ENCODE results near the gene NRXN3.

DNA sequence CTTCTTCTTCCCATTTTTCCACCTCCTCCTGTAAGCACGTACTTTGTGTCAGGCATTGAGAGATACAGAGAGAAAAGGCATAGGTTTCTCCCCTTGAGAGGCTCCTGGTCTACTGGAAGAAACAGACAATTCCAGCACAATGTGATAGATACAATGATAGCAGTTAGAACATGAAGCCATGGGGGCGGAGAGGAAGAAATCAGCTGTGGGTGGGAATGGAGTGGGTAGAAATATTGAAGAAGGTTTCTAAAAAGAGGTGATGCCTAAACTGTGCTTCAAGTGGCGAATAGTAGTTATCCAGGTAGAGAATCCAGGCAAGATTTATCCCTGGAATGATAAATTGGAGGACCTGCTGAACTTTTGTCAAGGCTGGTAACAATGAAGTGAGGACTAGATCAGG, 528.8 kb downstream of the NRXN3 start:
- TF ChIP-seq, protein P1, sequence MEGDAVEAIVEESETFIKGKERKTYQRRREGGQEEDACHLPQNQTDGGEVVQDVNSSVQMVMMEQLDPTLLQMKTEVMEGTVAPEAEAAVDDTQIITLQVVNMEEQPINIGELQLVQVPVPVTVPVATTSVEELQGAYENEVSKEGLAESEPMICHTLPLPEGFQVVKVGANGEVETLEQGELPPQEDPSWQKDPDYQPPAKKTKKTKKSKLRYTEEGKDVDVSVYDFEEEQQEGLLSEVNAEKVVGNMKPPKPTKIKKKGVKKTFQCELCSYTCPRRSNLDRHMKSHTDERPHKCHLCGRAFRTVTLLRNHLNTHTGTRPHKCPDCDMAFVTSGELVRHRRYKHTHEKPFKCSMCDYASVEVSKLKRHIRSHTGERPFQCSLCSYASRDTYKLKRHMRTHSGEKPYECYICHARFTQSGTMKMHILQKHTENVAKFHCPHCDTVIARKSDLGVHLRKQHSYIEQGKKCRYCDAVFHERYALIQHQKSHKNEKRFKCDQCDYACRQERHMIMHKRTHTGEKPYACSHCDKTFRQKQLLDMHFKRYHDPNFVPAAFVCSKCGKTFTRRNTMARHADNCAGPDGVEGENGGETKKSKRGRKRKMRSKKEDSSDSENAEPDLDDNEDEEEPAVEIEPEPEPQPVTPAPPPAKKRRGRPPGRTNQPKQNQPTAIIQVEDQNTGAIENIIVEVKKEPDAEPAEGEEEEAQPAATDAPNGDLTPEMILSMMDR (IDR thresholded peaks at IDR 0.05; ENCODE audit: low read depth, low read length, missing input control) = no peak
- TF ChIP-seq EGR1 (IDR thresholded peaks at IDR 0.05; ENCODE audit: low read depth in 2 of 2) (no peak), TAF1 (conservative IDR thresholded peaks at IDR 0.05) (no peak), RAD21 (IDR thresholded peaks at IDR 0.05) (no peak), GABPA (IDR thresholded peaks at IDR 0.05 in 1 of 2, conservative IDR thresholded peaks at IDR 0.05 in 1 of 2) (no peak), REST (IDR thresholded peaks at IDR 0.05) (no peak), YY1 (IDR thresholded peaks at IDR 0.05) (no peak), FOXA1 (IDR thresholded peaks at IDR 0.05) (no peak), HNF4G (IDR thresholded peaks at IDR 0.05) (no peak), SP1 (IDR thresholded peaks at IDR 0.05) (no peak), NR2F2 (IDR thresholded peaks at IDR 0.05) (no peak)
